ENCODE measurements around the gene CACNA1I.

- TF ChIP-seq CTCF (IDR thresholded peaks at IDR 0.05 in 8 of 11, conservative IDR thresholded peaks at IDR 0.05 in 3 of 11) (no peak), POLR2AphosphoS5 (IDR thresholded peaks at IDR 0.05) (no peak), POLR2A (IDR thresholded peaks at IDR 0.05) (no peak)
Observed at GRCh38 chr22:39558950-39559349, 11.6 kb upstream of the CACNA1I start.

All from spleen (tissue), 7 donors.